HG02840 (cell line): ENCODE measurements around the gene TBC1D14.

ENCODE experiments used
- ATAC-seq: cut with Tn5 transposase; IDR thresholded peaks from one replicate; pipeline ENCODE4 v1.9.1; 2021; ENCODE audit warnings: mild to moderate bottlenecking, moderate library complexity, moderate number of reproducible peaks; ENCODE audit not compliant: unreplicated experiment, low FRiP score

TBC1D14 gene

DNA sequence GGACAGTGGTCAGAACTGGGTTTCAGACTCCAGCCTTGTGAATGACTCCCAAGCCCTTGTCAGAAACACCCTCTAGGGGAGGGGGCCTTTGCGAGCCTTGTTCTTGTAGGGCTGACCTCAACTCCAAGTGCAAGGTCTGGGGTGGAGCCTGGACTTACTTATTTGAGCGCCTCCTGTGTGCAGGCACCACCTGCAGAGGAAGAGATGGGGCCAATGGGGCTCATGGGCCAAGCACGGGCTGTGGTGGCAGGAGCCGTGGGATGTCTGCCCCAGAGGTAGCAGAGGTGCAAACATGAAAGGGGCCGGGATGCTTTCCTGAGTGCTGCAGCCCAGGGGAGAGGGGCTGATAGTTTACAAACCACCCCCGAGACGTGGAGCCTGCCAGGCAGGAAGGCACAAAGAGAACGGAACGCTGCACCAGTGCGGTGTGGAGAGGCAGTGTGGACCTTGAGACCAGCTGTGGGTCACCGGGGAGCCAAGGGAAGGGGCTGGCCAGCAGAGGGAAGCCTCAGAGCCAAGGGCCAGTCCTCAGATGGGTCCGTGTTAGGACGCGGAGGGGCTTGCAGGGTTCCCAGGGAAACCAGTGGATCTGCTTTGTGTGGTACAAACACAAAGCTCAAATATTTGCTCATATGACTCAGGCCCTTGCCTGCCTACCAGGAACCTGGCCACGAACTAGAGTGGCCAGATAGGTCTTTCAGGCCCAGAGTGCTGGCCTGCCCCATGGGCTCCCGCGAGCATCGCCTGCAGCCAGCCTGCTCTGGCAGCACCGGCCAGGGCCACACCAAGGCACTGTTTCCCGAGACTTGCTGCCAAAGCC, 124.8 kb downstream of the TBC1D14 start:
- ATAC-seq = no peak

DNA sequence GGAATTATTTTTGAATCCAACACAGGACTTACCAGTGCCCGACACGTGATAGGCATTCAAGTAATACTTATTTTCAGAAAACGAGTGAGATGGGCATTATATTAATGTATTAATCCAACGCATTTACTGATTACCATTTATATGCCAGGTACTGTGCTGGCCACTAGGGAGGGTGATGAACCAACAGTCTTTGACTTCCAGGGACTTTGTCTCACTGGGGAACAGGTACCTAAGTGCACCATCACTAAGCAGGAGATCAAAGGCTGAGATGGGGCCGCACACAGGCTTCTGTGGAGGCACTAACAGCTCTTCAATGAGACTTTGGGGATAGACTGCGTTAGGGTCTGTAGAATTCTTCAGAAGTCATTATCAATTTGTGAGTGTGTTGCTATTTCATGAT, 127.8 kb downstream of the TBC1D14 start:
- ATAC-seq = no peak

DNA sequence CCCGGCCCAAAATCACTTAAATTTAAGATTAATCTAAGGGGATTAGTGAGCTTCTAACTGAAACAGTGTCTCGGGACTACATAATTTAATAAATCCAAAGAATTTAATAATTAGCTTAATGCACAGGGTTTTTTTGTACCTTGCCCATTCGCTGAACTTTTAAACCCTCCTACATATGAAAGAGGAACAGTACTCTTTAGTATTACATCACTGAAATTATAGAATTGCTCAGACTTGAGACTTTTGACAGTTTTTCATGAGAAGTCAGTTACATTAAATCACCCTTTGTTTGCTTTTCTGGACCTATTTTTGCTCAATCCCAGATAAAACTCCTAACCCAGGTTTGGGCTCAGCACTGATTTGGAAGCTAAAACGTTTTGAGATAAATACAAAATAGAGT, 131.1 kb downstream of the TBC1D14 start:
- no peak for ATAC-seq

DNA sequence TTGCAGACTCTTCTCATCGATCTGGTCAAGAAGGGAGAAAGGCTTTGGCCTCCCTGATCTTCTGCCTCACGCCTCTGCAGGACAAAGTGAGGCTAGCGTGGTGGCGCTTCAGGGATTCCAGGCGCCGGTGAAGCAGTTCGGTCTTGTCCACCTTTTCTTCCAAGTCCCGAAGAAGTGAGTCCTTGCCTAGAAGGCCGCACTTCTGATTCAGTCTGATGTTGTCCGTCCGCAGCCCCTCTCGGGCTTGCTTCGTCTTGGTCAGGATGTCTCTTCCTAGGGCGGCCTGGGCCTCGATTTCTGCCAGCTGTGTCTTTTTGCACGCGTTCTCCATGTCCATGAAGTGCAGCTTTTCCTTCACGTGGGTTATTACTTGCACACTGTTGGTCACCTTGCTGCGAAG, 131.6 kb downstream of the TBC1D14 start:
- no peak for ATAC-seq

DNA sequence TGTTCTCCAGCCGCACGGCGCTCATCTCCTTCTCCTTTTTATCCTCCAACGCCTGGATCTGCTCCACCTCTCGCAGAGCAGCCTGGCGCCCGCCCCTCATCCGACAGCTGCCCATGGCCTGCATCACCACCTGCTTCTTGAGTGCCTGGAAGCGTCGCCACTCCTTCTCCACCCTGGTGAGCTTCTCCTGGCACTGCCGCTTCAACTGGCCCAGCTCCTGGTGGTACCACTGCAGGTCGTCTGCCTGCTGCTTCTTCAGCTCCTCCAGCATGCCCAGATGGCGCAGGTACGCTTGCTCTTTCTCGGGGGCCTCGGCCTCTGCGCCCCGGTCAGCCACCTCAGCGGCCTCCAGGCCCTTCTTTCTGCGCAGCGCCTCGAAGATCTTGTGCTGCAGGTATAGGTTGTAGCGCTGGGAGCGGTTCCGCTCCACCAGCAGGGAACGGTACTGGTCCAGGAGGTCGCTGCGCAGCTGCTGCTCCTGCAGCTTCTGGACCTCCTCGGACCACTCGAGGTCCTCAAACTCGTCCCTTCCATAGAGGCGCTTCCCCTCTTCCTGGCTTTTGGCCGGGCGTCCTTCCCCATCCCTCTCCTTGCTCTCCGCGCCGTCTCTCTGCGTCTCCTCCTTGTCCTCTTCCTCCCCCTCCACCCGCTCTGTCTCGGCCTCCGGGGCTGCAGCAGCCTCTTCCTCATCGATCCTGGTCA, 132.3 kb downstream of the TBC1D14 start:
- ATAC-seq = no peak

DNA sequence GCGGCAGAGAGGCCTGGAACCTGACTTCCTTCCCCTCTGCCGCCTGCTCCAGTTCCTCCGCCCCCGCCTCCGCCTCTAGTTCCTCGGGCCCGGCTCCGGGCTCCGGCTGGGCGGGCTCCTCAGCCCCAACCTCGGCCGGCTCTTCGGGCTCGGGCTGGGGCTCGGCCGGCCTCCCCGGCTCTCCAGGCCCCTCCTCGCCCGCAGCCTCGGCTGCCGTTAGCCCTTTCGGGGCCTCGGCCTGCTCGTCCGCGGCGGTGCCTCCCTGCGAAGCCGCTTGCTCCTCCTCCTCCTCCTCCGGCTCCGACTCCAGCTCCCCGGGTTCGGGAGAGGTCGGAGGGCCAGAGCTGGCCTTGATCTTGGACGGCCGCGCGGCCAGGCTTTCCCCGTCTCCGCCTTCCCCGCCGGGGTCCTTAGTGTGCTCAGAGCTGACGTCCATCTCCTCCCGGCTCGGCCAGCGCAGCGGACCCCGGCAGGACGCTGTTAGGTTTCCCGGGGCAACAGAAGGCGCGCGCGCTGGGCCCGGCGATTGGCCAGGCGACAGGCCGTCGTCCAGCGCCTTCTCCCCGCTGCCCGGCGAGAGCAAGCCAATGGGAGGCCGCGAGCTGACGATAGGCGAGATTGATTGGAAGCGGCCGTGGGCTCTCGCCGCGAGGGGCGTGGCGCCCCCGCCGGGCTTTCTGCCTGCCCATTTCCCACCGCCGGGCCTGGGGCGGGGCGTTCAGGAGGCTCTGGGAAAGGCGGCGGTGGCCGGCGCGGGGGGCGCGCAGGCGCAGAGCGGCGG, 133.1 kb downstream of the TBC1D14 start:
- peak; percentile 83 for ATAC-seq

DNA sequence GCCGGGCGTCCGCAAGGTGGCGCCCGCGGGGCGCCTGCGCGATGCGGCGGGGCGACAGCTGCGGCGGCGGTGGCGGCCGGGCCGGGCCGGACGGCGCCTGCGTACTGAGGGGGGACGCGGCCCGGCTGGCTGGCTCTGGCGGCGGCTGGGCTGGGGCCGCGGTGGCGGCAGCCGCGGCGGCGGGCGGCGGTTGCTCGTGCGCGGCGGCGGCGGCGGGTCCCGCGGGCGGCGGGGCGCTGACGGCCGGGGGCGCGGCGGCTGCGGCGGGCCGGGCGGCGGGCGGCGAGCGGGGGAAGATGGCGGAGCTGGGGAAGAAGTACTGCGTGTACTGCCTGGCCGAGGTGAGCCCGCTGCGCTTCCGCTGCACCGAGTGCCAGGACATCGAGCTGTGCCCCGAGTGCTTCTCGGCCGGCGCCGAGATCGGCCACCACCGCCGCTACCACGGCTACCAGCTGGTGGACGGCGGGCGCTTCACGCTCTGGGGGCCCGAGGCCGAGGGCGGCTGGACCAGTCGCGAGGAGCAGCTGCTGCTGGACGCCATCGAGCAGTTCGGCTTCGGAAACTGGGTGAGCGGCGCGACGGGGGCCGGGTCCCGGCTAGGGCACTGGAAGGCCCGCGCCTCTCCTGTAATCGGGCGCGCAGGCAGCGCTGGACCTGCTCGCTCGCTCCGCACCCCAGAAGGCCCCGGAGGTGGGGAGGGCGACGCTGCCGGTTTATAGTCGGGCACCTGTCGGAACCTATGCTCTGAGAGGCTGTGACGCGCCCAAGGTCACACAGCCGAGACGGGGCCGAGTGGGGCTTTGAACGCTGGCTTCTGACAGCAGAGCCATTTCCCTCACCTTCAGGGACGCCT, 133.9 kb downstream of the TBC1D14 start, which contains the start of gene TADA2B:
Gene TADA2B (plus strand): TSS at position 89 of the 853 bp plus-strand sequence. CDS start 208 bp downstream, at position 297.
- ATAC-seq = peak; percentile 25

DNA sequence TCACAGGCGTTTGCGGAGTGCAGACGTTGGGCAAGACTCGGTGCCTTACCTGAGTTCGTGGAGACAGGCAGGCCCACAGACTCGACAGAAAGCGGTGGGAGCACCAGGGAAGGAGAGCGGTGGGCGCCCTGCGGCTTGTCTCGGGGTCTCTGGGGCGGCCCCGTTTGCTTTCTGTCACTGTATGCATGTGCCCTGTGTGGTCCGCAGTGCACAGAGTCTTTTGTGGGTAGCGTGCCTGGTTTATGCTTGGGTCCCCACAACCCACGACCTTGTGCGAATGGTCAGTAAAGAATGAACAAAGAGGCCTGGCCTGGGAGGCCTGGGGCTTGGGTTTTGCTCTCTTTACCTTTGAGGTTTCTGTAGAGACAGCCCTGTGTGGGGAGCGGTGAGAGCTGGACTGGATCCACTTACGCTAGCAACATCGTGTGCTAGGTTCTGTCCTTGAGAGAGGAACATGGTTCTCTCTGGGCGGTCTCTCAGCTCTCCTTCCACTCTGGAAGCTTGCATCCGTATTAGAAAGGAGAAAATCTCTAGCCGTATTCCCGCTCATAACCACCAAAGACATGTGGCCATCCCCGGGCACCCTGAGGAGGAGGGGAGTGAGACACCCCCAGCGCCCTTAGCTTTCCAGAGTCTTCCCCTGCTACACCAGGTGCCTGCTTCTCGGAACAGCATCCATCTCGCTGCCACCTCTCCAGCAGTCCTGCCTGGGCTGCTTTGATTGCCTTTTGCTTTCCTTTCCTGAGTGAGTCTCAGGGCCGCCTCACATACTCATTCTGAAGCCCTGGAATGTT, 134.7 kb downstream of the TBC1D14 start:
- ATAC-seq = no peak

DNA sequence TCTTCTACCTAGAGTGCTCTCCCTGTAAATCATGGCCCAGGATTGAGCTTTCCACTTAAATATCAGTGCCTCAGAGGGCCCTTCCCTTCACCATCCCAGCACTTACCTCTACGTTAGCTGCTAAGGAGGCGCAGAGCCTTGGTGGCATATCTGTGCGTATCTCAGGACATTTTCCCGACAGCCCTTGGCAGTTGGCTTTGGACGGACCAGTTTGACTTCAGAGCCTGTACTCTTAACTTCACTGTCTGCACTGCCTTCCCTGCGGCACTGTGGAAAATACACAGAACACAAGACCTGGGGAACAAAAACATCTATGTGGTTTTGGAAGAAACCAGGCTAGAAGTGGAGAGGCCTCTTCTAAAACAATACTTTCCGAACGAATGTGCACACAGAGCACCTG, 135.9 kb downstream of the TBC1D14 start:
- ATAC-seq = no peak

DNA sequence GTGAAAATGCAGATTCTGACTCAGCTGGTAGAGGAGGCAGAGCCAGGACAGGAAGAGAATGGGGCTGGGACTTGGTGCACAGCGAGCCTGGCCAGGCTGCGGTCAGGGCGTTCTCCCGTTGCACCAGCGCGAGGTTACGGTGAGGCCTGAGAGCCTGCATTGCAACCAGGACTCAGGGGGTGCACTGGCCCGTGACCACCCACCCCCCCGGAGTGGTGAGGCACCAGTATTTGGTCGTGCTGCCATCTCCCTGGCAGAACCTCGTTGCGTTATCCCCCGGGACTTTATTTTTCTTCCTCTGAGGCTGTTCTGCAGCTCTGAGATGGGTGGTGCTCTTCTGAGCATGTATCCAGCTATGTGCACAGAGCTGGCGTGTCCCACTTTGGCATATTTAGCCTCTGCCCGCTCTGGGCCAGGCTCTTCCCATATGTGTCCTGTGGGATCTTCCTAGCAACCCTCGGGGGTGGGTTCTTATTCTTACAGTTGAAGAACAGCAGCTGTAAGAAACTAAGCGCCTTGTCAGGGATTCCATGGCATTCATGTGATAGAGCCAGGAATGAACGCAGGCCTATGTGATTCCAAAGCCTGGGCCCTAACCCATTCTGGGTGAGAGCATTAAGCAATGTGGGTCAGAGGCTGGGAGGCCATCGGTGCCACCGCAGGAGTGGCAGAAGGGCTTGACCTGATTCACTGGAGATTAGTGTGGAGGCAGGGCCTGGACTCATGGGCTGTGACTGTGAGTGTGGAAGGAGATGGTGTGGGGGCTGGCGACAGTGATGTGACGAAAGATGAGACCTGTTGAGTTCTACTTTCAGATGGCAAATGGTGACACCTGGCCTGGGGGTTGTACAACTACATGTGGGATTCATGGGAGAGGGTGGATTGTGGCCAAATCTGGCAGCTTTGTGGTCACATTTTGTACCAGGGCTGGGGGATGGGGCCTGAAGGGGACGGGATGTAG, 136.6 kb downstream of the TBC1D14 start:
- ATAC-seq = no peak

DNA sequence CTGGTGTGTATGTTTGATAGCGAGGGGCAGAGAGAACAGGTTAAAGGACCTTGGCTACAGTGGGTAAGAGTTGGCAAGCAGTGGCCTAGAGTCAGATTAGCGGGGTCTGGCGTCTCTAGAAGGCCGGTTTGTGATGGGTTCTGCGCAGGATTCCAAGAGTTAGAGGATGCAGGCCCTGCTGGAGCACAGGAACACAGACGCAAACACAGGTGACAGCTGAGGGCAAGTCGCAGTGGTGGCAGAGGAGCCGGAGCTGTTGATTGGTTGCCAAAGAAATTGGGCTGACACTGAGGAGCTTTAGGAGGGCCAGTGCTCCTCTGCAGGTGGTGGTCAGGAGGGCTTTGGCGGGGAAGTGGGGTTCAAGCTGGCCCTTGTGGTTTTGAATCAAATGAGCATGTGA, 137.3 kb downstream of the TBC1D14 start:
- ATAC-seq = no peak

DNA sequence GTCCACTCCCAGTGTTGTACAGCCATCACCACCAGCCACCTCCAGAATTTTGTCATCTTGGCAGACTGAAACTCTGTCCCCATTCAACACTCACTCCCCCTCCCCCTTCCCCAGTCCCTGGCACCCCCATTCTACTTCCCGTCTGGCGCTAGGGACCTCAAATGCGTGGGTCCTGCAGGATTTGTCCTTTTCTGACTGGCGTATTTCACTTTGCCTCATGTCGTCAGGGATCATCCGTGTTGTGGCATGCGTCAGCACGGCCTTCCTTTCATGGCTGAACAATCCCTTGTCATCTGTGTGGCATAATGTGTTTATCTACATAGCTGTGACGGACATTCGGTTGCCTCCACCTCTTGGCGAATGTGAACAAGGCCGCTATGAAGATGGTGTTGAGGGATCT, 139.0 kb downstream of the TBC1D14 start:
- no peak for ATAC-seq

DNA sequence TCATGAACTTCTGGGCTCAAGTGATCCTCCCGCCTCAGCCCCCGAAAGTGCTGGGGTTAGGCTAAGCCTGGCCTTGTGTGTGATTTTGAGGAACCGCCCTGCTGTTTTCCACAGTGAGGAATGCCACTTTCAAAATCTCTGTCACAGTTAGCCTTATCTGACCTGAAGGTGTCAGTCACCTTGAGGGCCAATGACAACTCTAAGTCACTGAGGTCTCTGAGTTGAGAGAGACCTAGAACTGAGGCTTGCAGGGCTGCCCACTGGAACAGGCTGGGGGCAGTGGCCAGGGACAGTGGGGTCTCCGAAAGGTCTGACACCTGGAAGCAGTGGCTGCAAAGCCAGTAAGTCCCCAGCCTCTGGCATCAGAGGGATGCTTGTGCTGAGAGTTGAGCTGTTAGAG, 139.7 kb downstream of the TBC1D14 start:
- ATAC-seq = no peak

DNA sequence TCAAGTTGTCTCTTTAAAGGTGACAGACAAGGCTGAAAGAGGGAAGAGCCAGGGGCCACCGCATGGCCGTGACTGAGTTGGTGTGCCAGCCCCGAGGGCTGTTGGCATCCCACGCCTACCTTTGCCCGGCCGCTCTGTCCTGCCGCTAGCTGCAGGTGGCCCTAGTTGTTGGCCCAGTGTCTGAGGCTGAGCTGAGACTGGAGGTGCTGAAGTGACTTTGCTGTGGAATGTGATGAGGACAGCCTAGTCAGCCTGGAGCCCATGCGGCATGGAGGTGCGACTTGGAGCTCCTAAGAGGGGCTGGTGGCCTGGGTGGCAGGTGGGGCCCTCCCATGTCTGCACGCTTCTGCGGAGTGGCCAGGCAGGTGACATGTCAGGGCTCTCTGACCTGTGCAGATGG, 140.1 kb downstream of the TBC1D14 start:
- ATAC-seq = no peak

DNA sequence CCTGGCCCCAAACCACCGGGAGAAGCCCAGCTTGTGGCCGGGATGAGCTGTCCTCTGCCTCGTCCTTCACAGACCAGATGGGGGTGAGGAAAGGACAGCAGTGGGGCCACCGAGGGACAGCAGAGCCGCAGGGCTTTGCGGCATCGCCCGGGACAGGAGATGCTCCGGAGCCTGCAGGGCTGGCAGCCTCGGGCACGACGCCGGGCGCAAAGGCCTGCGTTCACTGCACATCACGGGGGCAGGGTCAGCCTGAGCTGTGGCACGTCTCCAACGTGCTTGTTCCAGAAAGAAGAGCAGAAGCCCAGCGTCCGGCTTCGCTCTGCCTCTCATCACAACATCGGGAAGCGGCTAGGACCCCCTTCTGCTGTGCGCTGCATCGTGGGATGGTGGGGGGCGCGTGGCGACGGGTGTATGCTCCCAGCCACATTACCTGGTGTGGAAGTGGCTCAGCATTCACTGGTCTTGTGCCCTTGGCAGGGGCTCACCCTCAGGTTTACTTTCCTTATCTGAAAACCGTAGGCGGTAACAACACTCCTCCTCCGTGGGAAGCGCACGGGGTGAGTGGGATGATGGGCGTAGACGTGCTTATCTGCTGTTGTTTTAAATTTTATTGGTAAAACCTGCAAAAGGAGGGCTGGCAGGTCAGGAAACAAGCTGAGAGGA, 141.0 kb downstream of the TBC1D14 start:
- no peak for ATAC-seq

DNA sequence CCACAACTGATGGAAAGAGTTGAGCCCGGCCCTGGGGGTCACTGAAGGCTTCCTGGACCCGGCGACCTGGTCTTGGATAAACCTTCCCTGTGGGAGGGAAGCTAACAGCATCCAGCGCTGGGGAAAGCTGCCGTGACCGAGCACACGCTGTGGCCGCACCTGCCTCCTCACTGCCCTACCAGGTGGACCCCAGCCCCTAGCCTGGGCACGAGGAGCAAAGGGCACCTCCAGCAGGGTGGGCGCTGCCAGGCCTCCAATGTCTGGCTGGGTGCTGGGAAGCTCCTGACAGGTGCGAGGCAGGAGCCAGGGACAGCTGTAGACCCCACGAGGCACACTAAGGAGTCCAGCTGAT, 141.5 kb downstream of the TBC1D14 start:
- no peak for ATAC-seq

DNA sequence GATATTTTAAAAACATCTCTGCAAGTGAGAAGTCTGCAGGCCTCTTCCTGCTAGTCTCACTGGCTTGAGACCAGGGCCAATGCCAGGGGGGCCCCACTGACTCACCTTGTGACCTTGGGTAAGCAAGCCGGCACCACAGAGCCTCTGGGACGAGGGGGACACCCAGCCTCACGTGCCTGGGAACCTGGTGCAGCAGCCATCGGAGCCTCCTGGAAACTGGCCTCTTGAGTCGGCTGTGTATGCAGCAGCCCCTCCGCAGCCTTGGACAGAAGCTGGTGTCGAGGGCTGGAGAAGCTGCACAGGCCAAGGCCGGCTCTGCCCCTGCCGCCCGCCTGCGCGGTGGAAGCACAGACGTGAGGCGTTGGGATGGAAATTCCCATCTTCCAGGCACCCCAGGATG, 142.3 kb downstream of the TBC1D14 start:
- no peak for ATAC-seq

DNA sequence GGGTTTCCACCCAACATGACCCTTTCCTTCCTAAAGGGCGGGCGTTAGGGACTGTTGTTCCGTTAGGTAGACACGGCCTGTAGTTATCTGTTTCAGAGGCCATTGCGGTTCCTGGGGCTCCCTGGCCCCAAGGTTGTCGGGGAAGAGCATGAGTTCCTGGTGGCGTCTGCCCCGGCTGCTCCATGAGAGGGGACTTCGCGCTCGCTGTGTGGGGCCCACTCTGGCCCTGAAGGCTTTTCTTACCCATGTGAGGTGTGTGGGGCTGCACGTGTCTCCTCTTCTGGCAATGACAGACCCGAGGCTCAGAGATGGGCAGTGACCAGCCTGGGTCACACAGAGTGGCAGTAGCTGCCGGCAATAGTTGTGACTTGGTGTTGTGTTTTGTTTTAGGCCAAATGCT, 142.7 kb downstream of the TBC1D14 start:
- ATAC-seq = no peak
